K562 (cell line): Measurements from ENCODE around the gene TMEM86A. TPM values are rescaled to one million over a fixed set of nuclear protein-coding genes. Genes with fewer than 3 reads are reported as not detected.

Experiments used
- ATAC-seq: fragments of 200-7000 bp; cut with Tn5 transposase; 3 replicates; pipeline ENCODE4 v1.9.1; 2020; ENCODE audit warnings: moderate library complexity
- BruUV-seq: library from RNA; stranded (reverse); fragments of 400-500 nt; replicated peaks from 2 replicates; lab custom pipeline; 2021; lab: Mats Ljungman, UMichigan
- CTCF ChIA-PET: fragments of 300-600 bp; formaldehyde crosslinking; extraction: SDS; loops from one replicate; lab custom pipeline; 2021; ENCODE audit warnings: low intra/inter-chr PET ratio; lab: Yijun Ruan, JAX
- POLR2A ChIA-PET: fragments of 300-600, 350-650 bp; sonication (Branson Sonifier 250); formaldehyde crosslinking; extraction: SDS; loops from one replicate; lab custom pipeline; 2021; ENCODE audit warnings: antibody characterized with exemption, inconsistent platforms; lab: Yijun Ruan, JAX
- DNase-seq, 4 experiments: peaks; one replicate each; pipeline versions ENCODE4 v3.0.0 to v3.0.0-alpha.2; 2011 to 2018; ENCODE audit warnings: low spot score in 3 of 4, mixed read lengths in 3 of 4; ENCODE audit errors: extremely low read depth in 1 of 4
- FAIRE-seq: peaks from 2 replicates; lab custom pipeline; 2011; peaks lifted over from hg19 to GRCh38; lab: Jason Lieb, UNC
- H2AFZ ChIP-seq: 2 replicates; pipeline ENCODE4 v1.6.0; 2011; ENCODE audit warnings: low read depth, low read length, control low read depth, inconsistent platforms
- H3K27ac ChIP-seq: fragments of 200-600 bp; 3 replicates; pipeline ENCODE4 v1.8.0; 2011; ENCODE audit warnings: low read depth, mild to moderate bottlenecking, control low read depth, inconsistent platforms, low read length, moderate library complexity, mixed read lengths; ENCODE audit errors: extremely low read depth
- H3K27me3 ChIP-seq, 2 experiments: fragments of 300-600 bp in 1 of 2; 2 replicates in 1 of 2; 3 replicates in 1 of 2; pipeline versions ENCODE4 v1.6.0 to v1.8.0; 2011; ENCODE audit warnings: inconsistent platforms in 2 of 2, low read length in 2 of 2, mild to moderate bottlenecking in 1 of 2, mixed read lengths in 1 of 2, moderate library complexity in 1 of 2; ENCODE audit not compliant: control insufficient read depth in 2 of 2, insufficient read depth in 2 of 2
- H3K36me3 ChIP-seq: fragments of 300-600 bp; 3 replicates; pipeline ENCODE4 v1.8.0; 2011; ENCODE audit warnings: mild to moderate bottlenecking, low read length, inconsistent platforms; ENCODE audit not compliant: control insufficient read depth, insufficient read depth
- H3K4me1 ChIP-seq, 2 experiments: fragments of 200-600 bp in 1 of 2; replicated peaks in 1 of 2; 2 replicates in 1 of 2; 3 replicates in 1 of 2; pipeline versions ENCODE4 v1.5.1 to v1.8.0; 2011; ENCODE audit warnings: inconsistent platforms in 2 of 2, low read length in 2 of 2, mild to moderate bottlenecking in 1 of 2, mixed read lengths in 1 of 2, moderate library complexity in 1 of 2; ENCODE audit not compliant: control insufficient read depth in 2 of 2, insufficient read depth in 2 of 2
- H3K4me2 ChIP-seq: 2 replicates; pipeline ENCODE4 v1.6.1; 2011; ENCODE audit warnings: low read length, control low read depth, inconsistent platforms, mixed read lengths; ENCODE audit not compliant: insufficient read depth
- H3K4me3 ChIP-seq: fragments of 200-600 bp; sonication (generic), shearing (Covaris generic); 2 replicates; pipeline ENCODE4 v1.5.1; 2016; ENCODE audit warnings: control low read depth, inconsistent platforms
- H3K79me2 ChIP-seq: fragments of 200-600 bp; 3 replicates; pipeline ENCODE4 v1.8.0; 2011; ENCODE audit warnings: low read length, inconsistent platforms; ENCODE audit not compliant: control insufficient read depth, insufficient read depth
- H3K9ac ChIP-seq, 2 experiments: 2 replicates each; pipeline versions ENCODE4 v1.6.0 to v1.6.1; 2011; ENCODE audit warnings: low read depth in 2 of 2, low read length in 2 of 2, control low read depth in 1 of 2, inconsistent platforms in 1 of 2, mild to moderate bottlenecking in 1 of 2, mixed read lengths in 1 of 2; ENCODE audit not compliant: insufficient read depth in 1 of 2
- H3K9me1 ChIP-seq: one replicate; pipeline ENCODE4 v1.6.0; 2011; ENCODE audit warnings: inconsistent platforms, mild to moderate bottlenecking, low read length, moderate library complexity; ENCODE audit not compliant: control insufficient read depth, insufficient read depth
- H3K9me3 ChIP-seq: replicated peaks from 2 replicates; pipeline ENCODE4 v1.5.1; 2011; ENCODE audit warnings: low read depth, low read length, inconsistent platforms; ENCODE audit not compliant: control insufficient read depth, insufficient read depth
- H4K20me1 ChIP-seq: replicated peaks from 2 replicates; pipeline ENCODE4 v1.6.1; 2011; ENCODE audit warnings: low read length, inconsistent platforms, mixed read lengths; ENCODE audit not compliant: control insufficient read depth, insufficient read depth
- BHLHE40 ChIP-seq: IDR thresholded peaks from 2 replicates; pipeline ENCODE4 v1.6.1; 2011; ENCODE audit warnings: low read length, improper control_type of control experiment
- FOSL1 ChIP-seq: fragments of 200-800 bp; sonication (Bioruptor generic); conservative IDR thresholded peaks from 2 replicates; pipeline ENCODE4 v1.6.1; 2016; ENCODE audit warnings: missing genetic modification characterization, missing compliant biosample characterization
- FOXA3 ChIP-seq, 2 experiments: fragments of 450-650 bp in 1 of 2; sonication (generic) in 1 of 2; formaldehyde crosslinking; IDR thresholded peaks in 1 of 2; conservative IDR thresholded peaks in 1 of 2; 2 replicates each; pipeline versions ENCODE4 v1.4.0 to v1.8.0; 2020 to 2022; ENCODE audit warnings: mild to moderate bottlenecking in 2 of 2, missing genetic modification reagents in 1 of 2
- FOXK1 ChIP-seq: sonication (generic); formaldehyde crosslinking; IDR thresholded peaks from 2 replicates; pipeline ENCODE4 v1.8.0; 2022; ENCODE audit warnings: missing genetic modification reagents, mild to moderate bottlenecking, borderline replicate concordance
- HMGN3 ChIP-seq: IDR thresholded peaks from 2 replicates; pipeline ENCODE4 v1.6.1; 2011; ENCODE audit warnings: borderline replicate concordance, low read depth, mild to moderate bottlenecking, mixed read lengths, low read length; ENCODE audit not compliant: insufficient read length; ENCODE audit errors: extremely low read depth
- TOE1 ChIP-seq, 2 experiments: fragments of 450-650 bp in 1 of 2; sonication (generic) in 1 of 2; formaldehyde crosslinking in 1 of 2; IDR thresholded peaks; 2 replicates each; pipeline versions ENCODE4 v1.7.1 to v1.8.0; 2016 to 2022; ENCODE audit warnings: borderline replicate concordance in 2 of 2, mild to moderate bottlenecking in 2 of 2, antibody characterized with exemption in 1 of 2, inconsistent platforms in 1 of 2, low read depth in 1 of 2, missing genetic modification reagents in 1 of 2, moderate library complexity in 1 of 2
- ZFPM2 ChIP-seq: fragments of 250-450 bp; sonication (Bioruptor Pico); IDR thresholded peaks from 2 replicates; pipeline ENCODE4 v1.5.1; 2022; ENCODE audit warnings: mild to moderate bottlenecking
- ZNF644 ChIP-seq: fragments of 200-800 bp; sonication (Bioruptor generic); IDR thresholded peaks from 2 replicates; pipeline ENCODE4 v1.6.1; 2016; ENCODE audit warnings: low read depth, missing genetic modification characterization, missing compliant biosample characterization
- ZNF707 ChIP-seq: fragments of 250-450 bp; sonication (Bioruptor Pico); conservative IDR thresholded peaks from 2 replicates; pipeline ENCODE4 v1.8.0; 2022; ENCODE audit warnings: inconsistent platforms, mild to moderate bottlenecking, moderate library complexity
- WGBS: fragments of 100-300 bp; shearing (Covaris generic); methylation state at CpG from one replicate; pipeline ENCODE4 v1.1.6; 2016; ENCODE audit warnings: low coverage, mixed read lengths; ENCODE audit not compliant: insufficient coverage; ENCODE audit errors: missing lambda C conversion rate; 5-methylcytosine and 5-hydroxymethylcytosine counted together
- in situ Hi-C: fragments of 300-500 bp; cut with MboI; formaldehyde crosslinking; loops from 4 replicates; pipeline ENCODE4 v1.15.0; 2018; ENCODE audit warnings: inconsistent platforms, mixed read lengths
- intact Hi-C: fragments of 100-400 bp; cut with micrococcal nuclease; formaldehyde crosslinking; loops from 2 replicates; pipeline ENCODE4 v1.14.2; 2022
- polyA plus RNA-seq, 8 experiments: library from polyadenylated mRNA; depleted of rRNA in 4 of 8; stranded (reverse) in 5 of 8; unstranded in 3 of 8; fragments of >200 nt; fragmentation: Nextera tagmentation in 2 of 8; fragmentation: Illumina TruSeq in 1 of 8; extraction: Ambion mirVana in 2 of 8; extraction: Trizol in 1 of 8; gene quantifications; 2 replicates each; pipeline versions ENCODE4 v1.2.1 to v1.2.3, GENCODE V29; 2011 to 2014; ENCODE audit warnings: inconsistent platforms in 1 of 8, missing spikeins in 1 of 8
- total RNA-seq, 7 experiments: library from RNA; depleted of rRNA in 6 of 7; stranded (reverse); fragments of >200 nt in 6 of 7; fragmentation: Illumina TruSeq in 2 of 7; extraction: Trizol in 2 of 7; gene quantifications; 2 replicates each; pipeline versions ENCODE4 v1.2.1 to v1.2.3, GENCODE V29; 2011 to 2021; ENCODE audit warnings: low replicate concordance in 1 of 7
- TF ChIP-seq, protein P1 (sequence below): sonication (generic); formaldehyde crosslinking; IDR thresholded peaks from 2 replicates; pipeline ENCODE4 v1.8.0; 2023; ENCODE audit warnings: mild to moderate bottlenecking, missing genetic modification reagents
- TF ChIP-seq, protein P2 (sequence below): fragments of 200-400 bp; formaldehyde crosslinking; IDR thresholded peaks from 2 replicates; pipeline ENCODE4 v1.6.1; 2017; ENCODE audit warnings: mild to moderate bottlenecking, low read depth, low read length, moderate library complexity
- TF ChIP-seq, protein P3 (sequence below): sonication (generic); formaldehyde crosslinking; IDR thresholded peaks from 2 replicates; pipeline ENCODE4 v1.9.0; 2022; ENCODE audit warnings: mild to moderate bottlenecking, missing genetic modification reagents
- TF ChIP-seq, protein P4 (sequence below), 3 experiments: IDR thresholded peaks in 2 of 3; conservative IDR thresholded peaks in 1 of 3; 2 replicates each; pipeline ENCODE4 v1.5.1; 2011 to 2012; ENCODE audit warnings: low read length in 3 of 3, mild to moderate bottlenecking in 3 of 3, control low read depth in 2 of 3, improper control_type of control experiment in 1 of 3, inconsistent platforms in 1 of 3, low read depth in 1 of 3, mixed read lengths in 1 of 3, moderate library complexity in 1 of 3; ENCODE audit not compliant: insufficient read depth in 2 of 3
- TF ChIP-seq, protein P5 (sequence below): fragments of 450-650 bp; formaldehyde crosslinking; IDR thresholded peaks from 2 replicates; pipeline ENCODE4 v1.4.0; 2020; ENCODE audit warnings: mild to moderate bottlenecking, mixed read lengths

Gene TMEM86A
- total and polyA plus RNA-seq, 9 of the 15 experiments (the other 6 are each of a cell fraction or from before 2014, with no cell fraction given), result 0.22 to 1.3 (median 0.40) TPM; not detected in 2

DNA sequence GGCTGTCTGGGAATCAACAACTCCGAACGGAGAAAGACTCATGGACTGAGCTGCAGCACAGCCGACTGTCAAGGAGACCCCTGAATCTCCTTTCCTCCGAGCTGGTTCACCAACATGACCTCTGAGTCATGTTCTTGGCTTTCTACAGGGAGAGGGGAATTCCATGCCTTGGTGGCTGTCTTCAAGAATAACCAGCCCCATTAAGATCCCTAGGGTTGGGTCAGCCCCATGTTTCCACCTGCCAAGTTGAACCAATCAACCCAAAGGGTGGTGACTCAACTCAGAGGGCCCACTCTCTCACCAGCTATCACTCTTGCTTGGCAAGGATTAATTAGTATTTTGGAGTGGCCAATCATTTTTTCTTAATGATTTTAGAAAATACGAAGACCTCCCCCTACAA, 55.7 kb downstream of the TMEM86A start:
- Histone ChIP-seq H3K4me3 (no peak overlapping the region), H2AFZ (no peak overlapping the region), H3K9ac (no peak overlapping the region), H3K36me3 (no peaks in the 10 kb centered on the region), H3K4me1 (no peaks in the 10 kb centered on the region), H3K4me2 (no peak overlapping the region), H3K27me3 (peaks cover 10 to 58% of the 10 kb centered on the region in 2 experiments; a peak in 3 of 5 replicates), H3K9me3 (no peaks in the 10 kb centered on the region), H3K9me1 (no peaks in the 10 kb centered on the region), H3K79me2 (no peaks in the 10 kb centered on the region), H3K27ac (no peak overlapping the region), H4K20me1 (no peaks in the 10 kb centered on the region)
- ChIA-PET POLR2A (interaction anchor here (0.7 kb wide), 1 partner anchor 10 kb away, joined by 3 read pairs; no protein-coding TSS in a partner anchor), CTCF (no interaction called here)
- no peak for DNase-seq
- no TSS peak for BruUV-seq
- FAIRE-seq, result no peak
- intact Hi-C loops (no loop called here), in situ Hi-C loops (no loop called here)
- ATAC-seq, result no peak
- 2% methylated on average over 5 of the region's 5 CpGs for WGBS
- TF ChIP-seq ZNF707 (CRISPR knock-in tag), result no peak
- TF ChIP-seq HMGN3, result no peak
- TF ChIP-seq, protein P1, sequence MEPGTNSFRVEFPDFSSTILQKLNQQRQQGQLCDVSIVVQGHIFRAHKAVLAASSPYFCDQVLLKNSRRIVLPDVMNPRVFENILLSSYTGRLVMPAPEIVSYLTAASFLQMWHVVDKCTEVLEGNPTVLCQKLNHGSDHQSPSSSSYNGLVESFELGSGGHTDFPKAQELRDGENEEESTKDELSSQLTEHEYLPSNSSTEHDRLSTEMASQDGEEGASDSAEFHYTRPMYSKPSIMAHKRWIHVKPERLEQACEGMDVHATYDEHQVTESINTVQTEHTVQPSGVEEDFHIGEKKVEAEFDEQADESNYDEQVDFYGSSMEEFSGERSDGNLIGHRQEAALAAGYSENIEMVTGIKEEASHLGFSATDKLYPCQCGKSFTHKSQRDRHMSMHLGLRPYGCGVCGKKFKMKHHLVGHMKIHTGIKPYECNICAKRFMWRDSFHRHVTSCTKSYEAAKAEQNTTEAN (CRISPR knock-in tag), result no peak
- TF ChIP-seq FOXK1 (CRISPR knock-in tag), result no peak
- TF ChIP-seq FOXA3 (CRISPR knock-in tag; conservative IDR thresholded peaks at IDR 0.05 in 1 of 2, IDR thresholded peaks at IDR 0.05 in 1 of 2), result no peak
- no peak for TF ChIP-seq ZNF644
- no peak for TF ChIP-seq ZFPM2 (CRISPR knock-in tag)
- TF ChIP-seq BHLHE40, result no peak
- TF ChIP-seq, protein P2, sequence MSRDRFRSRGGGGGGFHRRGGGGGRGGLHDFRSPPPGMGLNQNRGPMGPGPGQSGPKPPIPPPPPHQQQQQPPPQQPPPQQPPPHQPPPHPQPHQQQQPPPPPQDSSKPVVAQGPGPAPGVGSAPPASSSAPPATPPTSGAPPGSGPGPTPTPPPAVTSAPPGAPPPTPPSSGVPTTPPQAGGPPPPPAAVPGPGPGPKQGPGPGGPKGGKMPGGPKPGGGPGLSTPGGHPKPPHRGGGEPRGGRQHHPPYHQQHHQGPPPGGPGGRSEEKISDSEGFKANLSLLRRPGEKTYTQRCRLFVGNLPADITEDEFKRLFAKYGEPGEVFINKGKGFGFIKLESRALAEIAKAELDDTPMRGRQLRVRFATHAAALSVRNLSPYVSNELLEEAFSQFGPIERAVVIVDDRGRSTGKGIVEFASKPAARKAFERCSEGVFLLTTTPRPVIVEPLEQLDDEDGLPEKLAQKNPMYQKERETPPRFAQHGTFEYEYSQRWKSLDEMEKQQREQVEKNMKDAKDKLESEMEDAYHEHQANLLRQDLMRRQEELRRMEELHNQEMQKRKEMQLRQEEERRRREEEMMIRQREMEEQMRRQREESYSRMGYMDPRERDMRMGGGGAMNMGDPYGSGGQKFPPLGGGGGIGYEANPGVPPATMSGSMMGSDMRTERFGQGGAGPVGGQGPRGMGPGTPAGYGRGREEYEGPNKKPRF, result no peak
- TF ChIP-seq, protein P3, sequence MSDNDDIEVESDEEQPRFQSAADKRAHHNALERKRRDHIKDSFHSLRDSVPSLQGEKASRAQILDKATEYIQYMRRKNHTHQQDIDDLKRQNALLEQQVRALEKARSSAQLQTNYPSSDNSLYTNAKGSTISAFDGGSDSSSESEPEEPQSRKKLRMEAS (CRISPR knock-in tag), result no peak
- TF ChIP-seq TOE1 (IDR thresholded peaks at IDR 0.05; ENCODE audit: borderline replicate concordance), result no peak
- TF ChIP-seq TOE1 (CRISPR knock-in tag; IDR thresholded peaks at IDR 0.05; ENCODE audit: borderline replicate concordance, low read depth), result no peak
- TF ChIP-seq, protein P4, sequence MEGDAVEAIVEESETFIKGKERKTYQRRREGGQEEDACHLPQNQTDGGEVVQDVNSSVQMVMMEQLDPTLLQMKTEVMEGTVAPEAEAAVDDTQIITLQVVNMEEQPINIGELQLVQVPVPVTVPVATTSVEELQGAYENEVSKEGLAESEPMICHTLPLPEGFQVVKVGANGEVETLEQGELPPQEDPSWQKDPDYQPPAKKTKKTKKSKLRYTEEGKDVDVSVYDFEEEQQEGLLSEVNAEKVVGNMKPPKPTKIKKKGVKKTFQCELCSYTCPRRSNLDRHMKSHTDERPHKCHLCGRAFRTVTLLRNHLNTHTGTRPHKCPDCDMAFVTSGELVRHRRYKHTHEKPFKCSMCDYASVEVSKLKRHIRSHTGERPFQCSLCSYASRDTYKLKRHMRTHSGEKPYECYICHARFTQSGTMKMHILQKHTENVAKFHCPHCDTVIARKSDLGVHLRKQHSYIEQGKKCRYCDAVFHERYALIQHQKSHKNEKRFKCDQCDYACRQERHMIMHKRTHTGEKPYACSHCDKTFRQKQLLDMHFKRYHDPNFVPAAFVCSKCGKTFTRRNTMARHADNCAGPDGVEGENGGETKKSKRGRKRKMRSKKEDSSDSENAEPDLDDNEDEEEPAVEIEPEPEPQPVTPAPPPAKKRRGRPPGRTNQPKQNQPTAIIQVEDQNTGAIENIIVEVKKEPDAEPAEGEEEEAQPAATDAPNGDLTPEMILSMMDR (IDR thresholded peaks at IDR 0.05 in 2 of 3, conservative IDR thresholded peaks at IDR 0.05 in 1 of 3; ENCODE audit: insufficient read depth in 2 of 3, low read depth in 1 of 3, low read length in 3 of 3), result no peak
- TF ChIP-seq, protein P5, sequence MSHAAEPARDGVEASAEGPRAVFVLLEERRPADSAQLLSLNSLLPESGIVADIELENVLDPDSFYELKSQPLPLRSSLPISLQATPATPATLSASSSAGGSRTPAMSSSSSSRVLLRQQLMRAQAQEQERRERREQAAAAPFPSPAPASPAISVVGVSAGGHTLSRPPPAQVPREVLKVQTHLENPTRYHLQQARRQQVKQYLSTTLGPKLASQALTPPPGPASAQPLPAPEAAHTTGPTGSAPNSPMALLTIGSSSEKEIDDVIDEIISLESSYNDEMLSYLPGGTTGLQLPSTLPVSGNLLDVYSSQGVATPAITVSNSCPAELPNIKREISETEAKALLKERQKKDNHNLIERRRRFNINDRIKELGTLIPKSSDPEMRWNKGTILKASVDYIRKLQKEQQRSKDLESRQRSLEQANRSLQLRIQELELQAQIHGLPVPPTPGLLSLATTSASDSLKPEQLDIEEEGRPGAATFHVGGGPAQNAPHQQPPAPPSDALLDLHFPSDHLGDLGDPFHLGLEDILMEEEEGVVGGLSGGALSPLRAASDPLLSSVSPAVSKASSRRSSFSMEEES (CRISPR knock-in tag), result no peak
- no peak for TF ChIP-seq FOSL1 (tag)
